ENCODE data around the gene CYP4B1. TPM values are rescaled to one million over a fixed set of nuclear protein-coding genes. Genes with fewer than 3 reads are reported as not detected.

CYP4B1 gene
- total and polyA plus RNA-seq, 2 donors (not counting 3 experiments of a cell fraction or from before 2014, with no cell fraction given), result not detected

GRCh38 chr1:46757956-46758528 is 40.8 kb upstream of the CYP4B1 start:
- H3K79me2 ChIP-seq (ENCODE audit: control insufficient read depth, insufficient read depth, low read length), result no peaks in the 10 kb centered on the region
- CTCF ChIA-PET, result interaction anchor here (1.2 to 1.5 kb wide), 2 partner anchors 11 kb away, joined by 3 to 6 read pairs; no protein-coding TSS in a partner anchor
- H3K4me1 ChIP-seq (ENCODE audit: control insufficient read depth, extremely low read depth, insufficient read depth, low read length), result peaks cover 15% of the 10 kb centered on the region
- no peaks in the 10 kb centered on the region for H3K9me3 ChIP-seq (replicated peaks; ENCODE audit: control insufficient read depth, insufficient read depth, low read length)
- H3K27me3 ChIP-seq (ENCODE audit: control insufficient read depth in 2 of 2, insufficient read depth in 2 of 2, low read length in 2 of 2), result peaks cover 0 to 2% of the 10 kb centered on the region in 2 experiments
- no peaks in the 10 kb centered on the region for H3K36me3 ChIP-seq (ENCODE audit: control insufficient read depth in 2 of 2, extremely low read depth in 1 of 2, insufficient read depth in 2 of 2, low read length in 2 of 2)
- no TSS peak for BruUV-seq (replicated peaks)
- H4K20me1 ChIP-seq (replicated peaks; ENCODE audit: control insufficient read depth, extremely low read depth, insufficient read depth, low read length), result no peaks in the 10 kb centered on the region
- H2AFZ ChIP-seq (ENCODE audit: low read depth, low read length), result no peak overlapping the region
- no peak overlapping the region for H3K9ac ChIP-seq (replicated peaks; ENCODE audit: extremely low read depth, insufficient read depth, low read length)
- FAIRE-seq (no peak), DNase-seq (ENCODE audit: low read depth, low spot score) (no peak)
- POLR2A ChIA-PET, result no interaction called here
- intact Hi-C loops (cut with micrococcal nuclease), result loop anchor here (10.0 kb wide), 1 partner anchor 347 kb away; no protein-coding TSS in a partner anchor
- H3K27ac ChIP-seq (ENCODE audit: insufficient read depth, low read depth, low read length), result no peak overlapping the region
- no peak overlapping the region for H3K4me3 ChIP-seq (replicated peaks in 1 of 3; ENCODE audit: insufficient read depth in 1 of 3, low read depth in 1 of 3, low read length in 3 of 3)
- TF ChIP-seq EZH2 (IDR thresholded peaks at IDR 0.05; ENCODE audit: borderline replicate concordance, low read depth, low read length, severe bottlenecking), result no peak
- no peak for TF ChIP-seq MAX (IDR thresholded peaks at IDR 0.05; ENCODE audit: insufficient read depth, insufficient read length)
- no peak for TF ChIP-seq JUN (IDR thresholded peaks at IDR 0.05; ENCODE audit: borderline replicate concordance, insufficient read depth, insufficient read length, low read depth)
- no peak for TF ChIP-seq GATA2 (IDR thresholded peaks at IDR 0.05; ENCODE audit: insufficient read depth, insufficient read length, low read depth, low read length)
- TF ChIP-seq POLR2AphosphoS5 (IDR thresholded peaks at IDR 0.05; ENCODE audit: insufficient read depth, low read depth, low read length), result no peak
- H3K4me2 ChIP-seq (ENCODE audit: insufficient read depth, low read length), result no peak overlapping the region
- dilution Hi-C loops (cut with MboI; ENCODE audit: extremely low pct_ligation_motif_present, low sequenced_read_pairs), result no loop called here
- H3K9me1 ChIP-seq (replicated peaks; ENCODE audit: control insufficient read depth, extremely low read depth, insufficient read depth, low read length), result no peaks in the 10 kb centered on the region

GRCh38 chr1:46760558-46761166 is 38.2 kb upstream of the CYP4B1 start:
- BruUV-seq (replicated peaks), result no TSS peak
- intact Hi-C loops (cut with micrococcal nuclease) (no loop called here), dilution Hi-C loops (cut with MboI; ENCODE audit: extremely low pct_ligation_motif_present, low sequenced_read_pairs) (no loop called here)
- H3K27me3 ChIP-seq (ENCODE audit: control insufficient read depth in 2 of 2, insufficient read depth in 2 of 2, low read length in 2 of 2), result peaks cover 0 to 4% of the 10 kb centered on the region in 2 experiments
- H2AFZ ChIP-seq (ENCODE audit: low read depth, low read length), result no peak overlapping the region
- CTCF ChIA-PET, result interaction anchor here (0.6 kb wide), 1 partner anchor 622 kb away, joined by 3 read pairs; no protein-coding TSS in a partner anchor
- H3K4me2 ChIP-seq (ENCODE audit: insufficient read depth, low read length), result no peak overlapping the region
- H3K4me3 ChIP-seq (replicated peaks in 1 of 3; ENCODE audit: insufficient read depth in 1 of 3, low read depth in 1 of 3, low read length in 3 of 3), result no peak overlapping the region
- no peak overlapping the region for H3K27ac ChIP-seq (ENCODE audit: insufficient read depth, low read depth, low read length)
- no peaks in the 10 kb centered on the region for H4K20me1 ChIP-seq (replicated peaks; ENCODE audit: control insufficient read depth, extremely low read depth, insufficient read depth, low read length)
- peaks cover 2% of the 10 kb centered on the region for H3K4me1 ChIP-seq (ENCODE audit: control insufficient read depth, extremely low read depth, insufficient read depth, low read length)
- H3K9ac ChIP-seq (replicated peaks; ENCODE audit: extremely low read depth, insufficient read depth, low read length), result no peak overlapping the region
- H3K9me3 ChIP-seq (replicated peaks; ENCODE audit: control insufficient read depth, insufficient read depth, low read length), result no peaks in the 10 kb centered on the region
- H3K79me2 ChIP-seq (ENCODE audit: control insufficient read depth, insufficient read depth, low read length), result no peaks in the 10 kb centered on the region
- no peak for DNase-seq (ENCODE audit: low read depth, low spot score)
- FAIRE-seq, result no peak
- POLR2A ChIA-PET, result no interaction called here
- no peaks in the 10 kb centered on the region for H3K36me3 ChIP-seq (ENCODE audit: control insufficient read depth in 2 of 2, extremely low read depth in 1 of 2, insufficient read depth in 2 of 2, low read length in 2 of 2)
- TF ChIP-seq MAX (IDR thresholded peaks at IDR 0.05; ENCODE audit: insufficient read depth, insufficient read length), result no peak
- TF ChIP-seq EZH2 (IDR thresholded peaks at IDR 0.05; ENCODE audit: borderline replicate concordance, low read depth, low read length, severe bottlenecking), result no peak
- no peak for TF ChIP-seq POLR2A (IDR thresholded peaks at IDR 0.05; ENCODE audit: low read depth, low read length)
- no peak for TF ChIP-seq CTCF (IDR thresholded peaks at IDR 0.05; ENCODE audit: extremely low read depth in 1 of 2, insufficient read depth in 1 of 2, low read depth in 1 of 2, low read length in 2 of 2)
- TF ChIP-seq GATA2 (IDR thresholded peaks at IDR 0.05; ENCODE audit: insufficient read depth, insufficient read length, low read depth, low read length), result no peak
- no peak for TF ChIP-seq FOS (IDR thresholded peaks at IDR 0.05; ENCODE audit: borderline replicate concordance, insufficient read depth, low read length)
- TF ChIP-seq POLR2AphosphoS5 (IDR thresholded peaks at IDR 0.05; ENCODE audit: insufficient read depth, low read depth, low read length), result no peak
- no peaks in the 10 kb centered on the region for H3K9me1 ChIP-seq (replicated peaks; ENCODE audit: control insufficient read depth, extremely low read depth, insufficient read depth, low read length)
